ENCODE data around the gene ATP4B.

ATP4B gene

GRCh38 chr13:113663934-113664333 is 5.9 kb upstream of the ATP4B start:
- H3K9ac ChIP-seq (ENCODE audit: low read length) = no peak overlapping the region
- TF ChIP-seq EZH2phosphoT487 (IDR thresholded peaks at IDR 0.05; ENCODE audit: low read length) = no peak
- TF ChIP-seq, protein P1, sequence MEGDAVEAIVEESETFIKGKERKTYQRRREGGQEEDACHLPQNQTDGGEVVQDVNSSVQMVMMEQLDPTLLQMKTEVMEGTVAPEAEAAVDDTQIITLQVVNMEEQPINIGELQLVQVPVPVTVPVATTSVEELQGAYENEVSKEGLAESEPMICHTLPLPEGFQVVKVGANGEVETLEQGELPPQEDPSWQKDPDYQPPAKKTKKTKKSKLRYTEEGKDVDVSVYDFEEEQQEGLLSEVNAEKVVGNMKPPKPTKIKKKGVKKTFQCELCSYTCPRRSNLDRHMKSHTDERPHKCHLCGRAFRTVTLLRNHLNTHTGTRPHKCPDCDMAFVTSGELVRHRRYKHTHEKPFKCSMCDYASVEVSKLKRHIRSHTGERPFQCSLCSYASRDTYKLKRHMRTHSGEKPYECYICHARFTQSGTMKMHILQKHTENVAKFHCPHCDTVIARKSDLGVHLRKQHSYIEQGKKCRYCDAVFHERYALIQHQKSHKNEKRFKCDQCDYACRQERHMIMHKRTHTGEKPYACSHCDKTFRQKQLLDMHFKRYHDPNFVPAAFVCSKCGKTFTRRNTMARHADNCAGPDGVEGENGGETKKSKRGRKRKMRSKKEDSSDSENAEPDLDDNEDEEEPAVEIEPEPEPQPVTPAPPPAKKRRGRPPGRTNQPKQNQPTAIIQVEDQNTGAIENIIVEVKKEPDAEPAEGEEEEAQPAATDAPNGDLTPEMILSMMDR (IDR thresholded peaks at IDR 0.05; ENCODE audit: low read length) = no peak
- TF ChIP-seq EZH2 (optimal IDR thresholded peaks at IDR 0.05; ENCODE audit: low read depth, low read length) = no peak
- no peak for DNase-seq
- H2AFZ ChIP-seq (ENCODE audit: low read length) = no peak overlapping the region
- H3F3A ChIP-seq (ENCODE audit: insufficient read depth, low read length) = peaks cover 7% of the 10 kb centered on the region; the same call in 1 of the 2 replicates
- H3K4me3 ChIP-seq (ENCODE audit: low read length) = no peak overlapping the region
- no peak overlapping the region for H3K27ac ChIP-seq (ENCODE audit: low read length)
- no peak overlapping the region for H3K4me2 ChIP-seq (ENCODE audit: low read depth, low read length)
- H3K9me3 ChIP-seq (replicated peaks; ENCODE audit: insufficient read depth, low read length) = no peaks in the 10 kb centered on the region
- no peaks in the 10 kb centered on the region for H4K20me1 ChIP-seq (ENCODE audit: insufficient read depth, low read length)
- peaks cover 17% of the 10 kb centered on the region for H3K27me3 ChIP-seq (replicated peaks; ENCODE audit: insufficient read depth, low read length)
- H3K79me2 ChIP-seq (ENCODE audit: low read length) = no peaks in the 10 kb centered on the region
- no peaks in the 10 kb centered on the region for H3K36me3 ChIP-seq (replicated peaks; ENCODE audit: insufficient read depth, low read length)
- H3K9me2 ChIP-seq (replicated peaks; ENCODE audit: insufficient read depth, low read length) = no peaks in the 10 kb centered on the region
- H3K4me1 ChIP-seq (ENCODE audit: low read length) = no peaks in the 10 kb centered on the region

- H3K9me2 ChIP-seq (replicated peaks; ENCODE audit: insufficient read depth, low read length) = no peaks in the 10 kb centered on the region
- no peak for TF ChIP-seq EZH2 (optimal IDR thresholded peaks at IDR 0.05; ENCODE audit: low read depth, low read length)
- TF ChIP-seq EZH2phosphoT487 (IDR thresholded peaks at IDR 0.05; ENCODE audit: low read length) = no peak
- TF ChIP-seq, protein P1 (IDR thresholded peaks at IDR 0.05; ENCODE audit: low read length) = no peak
These were observed 3.5 kb upstream of the ATP4B start for GRCh38 chr13:113661509-113661908.

GRCh38 chr13:113660066-113660465 is 2.1 kb upstream of the ATP4B start:
- Histone ChIP-seq H3K27me3 (replicated peaks; ENCODE audit: insufficient read depth, low read length) (no peaks in the 10 kb centered on the region; the same call in none of the 2 replicates), H3F3A (ENCODE audit: insufficient read depth, low read length) (no peaks in the 10 kb centered on the region; the same call in 1 of the 2 replicates), H2AFZ (ENCODE audit: low read length) (no peak overlapping the region), H3K79me2 (ENCODE audit: low read length) (no peaks in the 10 kb centered on the region), H3K9me3 (replicated peaks; ENCODE audit: insufficient read depth, low read length) (no peaks in the 10 kb centered on the region), H3K4me3 (ENCODE audit: low read length) (no peak overlapping the region), H3K4me1 (ENCODE audit: low read length) (no peaks in the 10 kb centered on the region), H3K9me2 (replicated peaks; ENCODE audit: insufficient read depth, low read length) (no peaks in the 10 kb centered on the region), H3K27ac (ENCODE audit: low read length) (no peak overlapping the region), H3K36me3 (replicated peaks; ENCODE audit: insufficient read depth, low read length) (no peaks in the 10 kb centered on the region), H3K9ac (ENCODE audit: low read length) (no peak overlapping the region), H4K20me1 (ENCODE audit: insufficient read depth, low read length) (no peaks in the 10 kb centered on the region), H3K4me2 (ENCODE audit: low read depth, low read length) (no peak overlapping the region)
- no peak for TF ChIP-seq EZH2phosphoT487 (IDR thresholded peaks at IDR 0.05; ENCODE audit: low read length)
- TF ChIP-seq, protein P1 (IDR thresholded peaks at IDR 0.05; ENCODE audit: low read length) = no peak
- TF ChIP-seq EZH2 (optimal IDR thresholded peaks at IDR 0.05; ENCODE audit: low read depth, low read length) = no peak
- no peak for DNase-seq

More at GRCh38 chr13:113661509-113661908, 3.5 kb upstream of the ATP4B start:
- H2AFZ ChIP-seq (ENCODE audit: low read length) = no peak overlapping the region
- H3K27me3 ChIP-seq (replicated peaks; ENCODE audit: insufficient read depth, low read length) = no peaks in the 10 kb centered on the region; the same call in none of the 2 replicates
- H3K4me1 ChIP-seq (ENCODE audit: low read length) = no peaks in the 10 kb centered on the region
- no peaks in the 10 kb centered on the region for H3K9me3 ChIP-seq (replicated peaks; ENCODE audit: insufficient read depth, low read length)
- no peaks in the 10 kb centered on the region for H4K20me1 ChIP-seq (ENCODE audit: insufficient read depth, low read length)
- no peak overlapping the region for H3K27ac ChIP-seq (ENCODE audit: low read length)
- H3F3A ChIP-seq (ENCODE audit: insufficient read depth, low read length) = peaks cover 7% of the 10 kb centered on the region; the same call in 1 of the 2 replicates
- H3K4me3 ChIP-seq (ENCODE audit: low read length) = no peak overlapping the region
- H3K79me2 ChIP-seq (ENCODE audit: low read length) = no peaks in the 10 kb centered on the region
- DNase-seq = no peak
- no peak overlapping the region for H3K9ac ChIP-seq (ENCODE audit: low read length)
- H3K4me2 ChIP-seq (ENCODE audit: low read depth, low read length) = no peak overlapping the region
- H3K36me3 ChIP-seq (replicated peaks; ENCODE audit: insufficient read depth, low read length) = no peaks in the 10 kb centered on the region

Measured in MM.1S (cell line).